GM06990 (cell line): ENCODE measurements around the gene PTPRN2.

Source experiments
- DNase-seq: peaks from one replicate; pipeline ENCODE4 v3.0.0-alpha.2; 2011; ENCODE audit not compliant: insufficient read length; ENCODE audit errors: extremely low read depth
- H3K27me3 ChIP-seq: replicated peaks from 2 replicates; pipeline ENCODE4 v1.6.0; 2011; ENCODE audit warnings: low read length; ENCODE audit not compliant: control insufficient read depth, insufficient read depth
- H3K36me3 ChIP-seq: 2 replicates; pipeline ENCODE4 v1.5.1; 2011; ENCODE audit warnings: low read length; ENCODE audit not compliant: control insufficient read depth, insufficient read depth
- H3K4me3 ChIP-seq: replicated peaks from 2 replicates; pipeline ENCODE4 v1.5.1; 2011; ENCODE audit warnings: low read depth, mild to moderate bottlenecking, control low read depth, low read length
- TF ChIP-seq, protein P1 (sequence below): IDR thresholded peaks from 2 replicates; pipeline ENCODE4 v1.5.1; 2011; ENCODE audit warnings: low read length, control low read depth, mild to moderate bottlenecking, inconsistent platforms; ENCODE audit not compliant: insufficient read depth, poor library complexity, severe bottlenecking

The PTPRN2 gene

DNA sequence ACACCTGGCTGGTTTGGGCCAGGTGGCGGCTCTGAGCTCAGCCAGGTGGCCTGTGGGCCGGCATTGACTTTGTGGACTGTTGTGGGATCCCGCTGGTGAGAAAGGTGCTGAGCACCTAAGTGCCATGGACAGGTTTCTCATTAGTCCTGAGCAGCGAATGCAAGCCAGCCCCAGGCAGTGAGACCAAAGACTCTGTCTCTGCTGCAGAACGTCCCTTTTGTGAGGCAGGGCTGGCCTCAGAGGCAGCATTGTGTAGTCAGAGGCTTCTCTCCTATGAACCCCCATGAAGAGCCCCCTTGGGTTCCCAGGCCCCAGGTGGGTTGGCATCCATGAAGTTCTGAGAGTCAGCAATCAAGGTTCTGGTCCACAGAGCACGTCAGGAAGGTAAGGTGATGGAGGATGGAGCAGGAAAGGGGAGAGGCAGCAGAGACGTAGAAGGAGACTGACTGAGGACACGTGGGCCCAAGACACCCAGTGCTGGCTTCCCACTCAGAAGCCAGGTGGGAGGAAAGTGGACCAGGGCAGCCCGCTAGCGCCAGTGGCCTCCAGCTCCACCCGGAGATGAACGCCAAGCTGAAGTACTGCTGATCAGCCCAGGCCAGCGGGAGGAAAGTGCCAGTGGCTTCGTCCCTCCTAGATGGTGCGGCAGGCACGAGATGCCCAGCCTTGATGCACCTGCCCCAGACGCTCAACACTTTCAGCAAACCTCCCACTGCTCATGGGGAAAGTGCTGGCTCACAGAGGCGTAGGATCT is 19.2 kb upstream of the PTPRN2 start:
- TF ChIP-seq, protein P1, sequence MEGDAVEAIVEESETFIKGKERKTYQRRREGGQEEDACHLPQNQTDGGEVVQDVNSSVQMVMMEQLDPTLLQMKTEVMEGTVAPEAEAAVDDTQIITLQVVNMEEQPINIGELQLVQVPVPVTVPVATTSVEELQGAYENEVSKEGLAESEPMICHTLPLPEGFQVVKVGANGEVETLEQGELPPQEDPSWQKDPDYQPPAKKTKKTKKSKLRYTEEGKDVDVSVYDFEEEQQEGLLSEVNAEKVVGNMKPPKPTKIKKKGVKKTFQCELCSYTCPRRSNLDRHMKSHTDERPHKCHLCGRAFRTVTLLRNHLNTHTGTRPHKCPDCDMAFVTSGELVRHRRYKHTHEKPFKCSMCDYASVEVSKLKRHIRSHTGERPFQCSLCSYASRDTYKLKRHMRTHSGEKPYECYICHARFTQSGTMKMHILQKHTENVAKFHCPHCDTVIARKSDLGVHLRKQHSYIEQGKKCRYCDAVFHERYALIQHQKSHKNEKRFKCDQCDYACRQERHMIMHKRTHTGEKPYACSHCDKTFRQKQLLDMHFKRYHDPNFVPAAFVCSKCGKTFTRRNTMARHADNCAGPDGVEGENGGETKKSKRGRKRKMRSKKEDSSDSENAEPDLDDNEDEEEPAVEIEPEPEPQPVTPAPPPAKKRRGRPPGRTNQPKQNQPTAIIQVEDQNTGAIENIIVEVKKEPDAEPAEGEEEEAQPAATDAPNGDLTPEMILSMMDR: no peak
- Histone ChIP-seq H3K36me3 (no peaks in the 10 kb centered on the region), H3K4me3 (no peak overlapping the region), H3K27me3 (no peaks in the 10 kb centered on the region)
- no peak for DNase-seq

DNA sequence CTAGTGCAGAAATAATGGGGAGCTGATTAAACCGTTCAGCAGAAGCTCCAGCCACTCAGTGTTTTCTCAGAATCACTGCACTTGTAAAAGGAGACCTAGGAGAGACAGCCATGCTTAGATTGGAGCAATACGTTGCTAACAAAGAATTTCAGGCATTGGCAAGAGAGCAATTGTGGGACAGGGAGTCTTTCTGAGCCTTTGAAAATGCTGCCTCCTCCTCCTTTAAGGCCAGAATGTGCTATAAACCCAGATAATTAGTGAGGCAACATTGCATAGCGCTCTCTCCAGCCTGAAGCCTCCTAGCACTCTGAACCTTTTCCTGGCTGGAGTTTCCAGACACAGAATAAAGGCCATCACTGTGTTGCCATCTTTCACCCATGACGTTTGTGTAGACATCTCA is 18.5 kb upstream of the PTPRN2 start:
- Histone ChIP-seq H3K36me3 (no peaks in the 10 kb centered on the region), H3K27me3 (no peaks in the 10 kb centered on the region), H3K4me3 (no peak overlapping the region)
- no peak for DNase-seq
- TF ChIP-seq, protein P1: no peak

DNA sequence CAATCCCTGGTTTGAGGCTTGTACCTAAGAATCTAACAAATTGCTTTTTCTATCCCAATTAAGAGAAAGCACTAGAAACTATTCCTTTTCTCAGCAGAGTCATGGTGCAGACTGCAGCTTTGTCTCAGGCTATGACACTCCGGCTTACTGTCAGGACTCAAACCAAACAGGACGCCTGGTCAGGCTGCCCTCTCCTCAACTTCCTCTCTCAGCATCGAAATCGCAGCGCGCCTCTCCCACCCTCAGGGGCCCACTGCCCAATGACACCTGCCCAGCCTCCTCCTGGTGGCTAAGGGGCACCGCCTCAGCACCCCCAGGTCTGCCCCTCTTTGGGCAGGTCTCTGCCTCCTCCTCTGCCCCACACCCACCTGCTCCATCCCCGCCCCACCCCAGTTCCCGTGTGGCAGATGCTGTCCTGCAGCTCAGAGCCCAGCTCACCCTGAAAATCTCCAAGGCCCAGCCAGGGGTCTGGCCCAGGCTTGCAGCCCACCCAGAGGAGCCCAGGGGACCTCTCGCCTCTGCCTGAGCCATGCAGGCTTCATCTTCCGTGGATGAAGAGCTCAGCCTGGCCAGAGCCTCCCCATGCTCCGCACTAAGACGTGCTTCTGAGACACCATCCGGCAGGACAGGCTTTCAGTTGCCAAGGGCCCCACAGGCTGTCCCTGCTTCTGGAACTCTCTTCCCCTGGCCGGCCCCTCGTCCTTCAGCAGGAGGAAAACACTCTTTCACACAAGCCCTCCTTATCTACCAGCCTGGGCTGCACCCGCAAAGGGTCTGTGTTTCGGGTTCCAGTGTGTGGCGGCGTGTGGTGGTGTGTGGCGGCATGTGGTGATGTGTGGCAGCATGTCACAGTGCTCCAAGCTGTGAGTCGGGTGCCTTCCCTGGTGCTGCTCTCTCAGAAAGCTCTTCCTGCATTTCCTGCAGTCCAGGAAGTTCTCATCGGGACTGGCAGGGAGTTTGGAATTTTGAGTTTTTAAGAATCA is 16.4 kb upstream of the PTPRN2 start:
- TF ChIP-seq, protein P1: no peak
- Histone ChIP-seq H3K36me3 (no peaks in the 10 kb centered on the region), H3K4me3 (no peak overlapping the region), H3K27me3 (no peaks in the 10 kb centered on the region)
- no peak for DNase-seq

DNA sequence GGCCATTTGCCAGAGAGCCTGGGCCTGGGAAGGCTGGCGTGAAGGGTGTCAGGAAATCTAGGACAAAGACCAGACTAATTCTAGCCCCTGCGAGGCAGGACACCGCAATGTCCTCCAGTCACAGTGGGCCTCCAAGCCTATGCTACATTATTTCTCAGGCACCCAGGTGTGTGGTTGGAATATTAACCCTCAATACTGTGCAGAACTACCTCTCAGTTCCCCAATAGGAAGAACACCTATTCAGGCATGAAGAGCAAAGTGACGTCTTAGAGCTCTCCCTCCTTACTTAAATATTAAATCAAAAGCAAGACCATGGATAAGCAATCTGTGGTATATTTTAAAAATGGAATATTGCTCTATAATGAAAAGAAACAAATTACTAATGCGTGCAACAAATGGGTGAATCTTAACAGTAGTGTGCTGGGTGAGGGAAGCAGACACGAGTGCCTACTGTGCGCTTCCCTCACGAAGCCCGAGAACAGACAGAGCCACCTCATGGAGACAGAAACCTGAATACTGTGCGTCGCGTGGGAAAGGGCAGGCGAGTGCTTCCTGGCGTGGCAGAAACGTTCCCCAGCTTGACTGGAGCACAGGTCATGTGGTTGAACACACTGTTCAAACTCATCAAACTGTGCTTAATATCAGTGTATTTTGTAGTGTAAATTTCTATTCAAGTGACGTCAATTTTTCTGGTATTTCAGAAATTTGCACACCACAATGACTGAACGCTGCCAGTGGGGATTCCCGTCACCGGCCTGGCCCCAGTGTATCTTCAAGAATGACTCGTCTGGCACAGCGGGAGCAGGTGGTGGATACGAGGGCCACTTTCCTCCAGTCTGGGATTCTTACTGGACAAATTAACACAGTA is 15.5 kb upstream of the PTPRN2 start:
- H3K36me3 ChIP-seq: no peaks in the 10 kb centered on the region
- TF ChIP-seq, protein P1: no peak
- no peak overlapping the region for H3K4me3 ChIP-seq

DNA sequence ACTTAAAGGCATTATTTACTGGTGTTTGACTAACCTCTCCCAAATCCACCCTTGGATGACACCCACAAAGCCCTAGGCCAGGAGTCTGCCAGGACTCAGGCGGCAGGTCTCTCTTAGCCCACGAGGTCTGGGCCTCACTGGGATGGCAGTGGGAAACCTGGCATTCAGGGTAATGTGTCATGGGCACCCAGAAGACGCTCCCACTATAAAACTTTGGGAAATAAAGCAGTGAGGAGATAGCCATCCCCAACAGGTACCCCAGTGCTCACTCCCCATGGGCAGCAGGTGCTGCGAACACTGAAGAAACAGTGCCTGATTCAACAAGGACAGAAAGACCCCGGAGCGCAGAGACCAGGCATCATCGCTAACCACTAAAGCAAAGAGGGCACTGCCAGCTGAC is 14.4 kb upstream of the PTPRN2 start:
- H3K36me3 ChIP-seq: no peaks in the 10 kb centered on the region
- H3K4me3 ChIP-seq: no peak overlapping the region
- H3K27me3 ChIP-seq: no peaks in the 10 kb centered on the region
- DNase-seq: no peak
- TF ChIP-seq, protein P1: no peak

More for the DNA sequence above, 15.5 kb upstream of the PTPRN2 start:
- H3K27me3 ChIP-seq: no peaks in the 10 kb centered on the region
- DNase-seq: no peak
